Fibroblast of lung (primary cell): ENCODE results near the gene PTRH2. TPM values are rescaled to one million over a fixed set of nuclear protein-coding genes. Genes with fewer than 3 reads are reported as not detected.

Experiments used
- DNase-seq, 2 donors: peaks; one replicate each; pipeline versions ENCODE4 v3.0.0 to v3.0.0-alpha.2; 2010; ENCODE audit warnings: low read depth in 2 of 2
- H2AFZ ChIP-seq: 2 replicates; pipeline ENCODE4 v1.5.1; 2012; ENCODE audit warnings: low read length, control low read depth, inconsistent platforms
- H3K27ac ChIP-seq: 2 replicates; pipeline ENCODE4 v1.5.1; 2011; ENCODE audit warnings: low read length, control low read depth; ENCODE audit not compliant: insufficient read depth
- H3K27me3 ChIP-seq: 2 replicates; pipeline ENCODE4 v1.5.1; 2011; ENCODE audit warnings: mild to moderate bottlenecking, low read length; ENCODE audit not compliant: control insufficient read depth, insufficient read depth
- H3K36me3 ChIP-seq: 2 replicates; pipeline ENCODE4 v1.5.1; 2011; ENCODE audit warnings: low read length; ENCODE audit not compliant: control insufficient read depth, insufficient read depth
- H3K4me1 ChIP-seq: 2 replicates; pipeline ENCODE4 v1.5.1; 2011; ENCODE audit warnings: low read length; ENCODE audit not compliant: control insufficient read depth, insufficient read depth; ENCODE audit errors: extremely low read depth
- H3K4me2 ChIP-seq: 2 replicates; pipeline ENCODE4 v1.5.1; 2011; ENCODE audit warnings: low read length, control low read depth; ENCODE audit not compliant: insufficient read depth; ENCODE audit errors: extremely low read depth
- H3K4me3 ChIP-seq, 4 experiments: fragments of 200-600 bp in 1 of 4; sonication (generic) in 1 of 4; replicated peaks in 1 of 4; 2 replicates each; pipeline ENCODE4 v1.5.1; 2011 to 2016; ENCODE audit warnings: low read length in 4 of 4, low read depth in 3 of 4, mild to moderate bottlenecking in 3 of 4, control low read depth in 2 of 4, inconsistent platforms in 1 of 4, mixed read lengths in 1 of 4; ENCODE audit not compliant: insufficient read depth in 1 of 4; ENCODE audit errors: control extremely low read depth in 1 of 4
- H3K79me2 ChIP-seq: 2 replicates; pipeline ENCODE4 v1.5.1; 2012; ENCODE audit warnings: mild to moderate bottlenecking, low read length, inconsistent platforms; ENCODE audit not compliant: control insufficient read depth, insufficient read depth
- H3K9ac ChIP-seq: 2 replicates; pipeline ENCODE4 v1.5.1; 2011; ENCODE audit warnings: mild to moderate bottlenecking, low read length, control low read depth; ENCODE audit not compliant: insufficient read depth
- H3K9me3 ChIP-seq: 2 replicates; pipeline ENCODE4 v1.5.1; 2012; ENCODE audit warnings: low read depth, low read length; ENCODE audit not compliant: control insufficient read depth, insufficient read depth
- H4K20me1 ChIP-seq: 2 replicates; pipeline ENCODE4 v1.5.1; 2011; ENCODE audit warnings: low read length; ENCODE audit not compliant: control insufficient read depth, insufficient read depth; ENCODE audit errors: extremely low read depth
- CTCF ChIP-seq, 2 donors: IDR thresholded peaks in 1 of 2; conservative IDR thresholded peaks in 1 of 2; 1 replicate in 1 of 2; 2 replicates in 1 of 2; pipeline ENCODE4 v1.5.1; 2011 to 2012; ENCODE audit warnings: low read length in 2 of 2, control low read depth in 1 of 2, inconsistent platforms in 1 of 2, low read depth in 1 of 2, mild to moderate bottlenecking in 1 of 2
- EZH2 ChIP-seq: IDR thresholded peaks from 2 replicates; pipeline ENCODE4 v1.5.1; 2012; ENCODE audit warnings: low read length, control low read depth, mild to moderate bottlenecking; ENCODE audit errors: missing control alignments
- polyA plus RNA-seq, 2 donors: library from polyadenylated mRNA; depleted of rRNA in 1 of 2; stranded (reverse) in 1 of 2; unstranded in 1 of 2; fragments of >200 nt; gene quantifications; 2 replicates each; pipeline ENCODE4 v1.2.1, GENCODE V29; 2011 to 2012; ENCODE audit warnings: missing spikeins in 1 of 2
- total RNA-seq: library from RNA; depleted of rRNA; stranded (reverse); fragments of >200 nt; gene quantifications from 2 replicates; pipeline ENCODE4 v1.2.1, GENCODE V29; 2014

Gene PTRH2
- total and polyA plus RNA-seq, 2 donors (not counting 1 experiment from before 2014, with no cell fraction given), result 26.3 to 60.5 TPM

- H3K4me2 ChIP-seq, result no peak overlapping the region
- H3K79me2 ChIP-seq, result peaks cover 74% of the 10 kb centered on the region
- no peaks in the 10 kb centered on the region for H3K27me3 ChIP-seq
- H3K27ac ChIP-seq, result no peak overlapping the region
- TF ChIP-seq CTCF (conservative IDR thresholded peaks at IDR 0.05 in 1 of 2, IDR thresholded peaks at IDR 0.05 in 1 of 2; ENCODE audit: low read depth in 1 of 2, low read length in 2 of 2) (no peak), EZH2 (no peak)
- no peak overlapping the region for H3K4me3 ChIP-seq
- H2AFZ ChIP-seq, result no peak overlapping the region
- peaks cover 4% of the 10 kb centered on the region for H3K4me1 ChIP-seq
- H3K36me3 ChIP-seq, result peaks cover 1% of the 10 kb centered on the region
- DNase-seq, result no peak
- H4K20me1 ChIP-seq, result no peaks in the 10 kb centered on the region
- H3K9me3 ChIP-seq, result no peaks in the 10 kb centered on the region
- H3K9ac ChIP-seq, result no peak overlapping the region
These were observed 5.6 kb upstream of the PTRH2 start for GRCh38 chr17:59712862-59713261.

DNA sequence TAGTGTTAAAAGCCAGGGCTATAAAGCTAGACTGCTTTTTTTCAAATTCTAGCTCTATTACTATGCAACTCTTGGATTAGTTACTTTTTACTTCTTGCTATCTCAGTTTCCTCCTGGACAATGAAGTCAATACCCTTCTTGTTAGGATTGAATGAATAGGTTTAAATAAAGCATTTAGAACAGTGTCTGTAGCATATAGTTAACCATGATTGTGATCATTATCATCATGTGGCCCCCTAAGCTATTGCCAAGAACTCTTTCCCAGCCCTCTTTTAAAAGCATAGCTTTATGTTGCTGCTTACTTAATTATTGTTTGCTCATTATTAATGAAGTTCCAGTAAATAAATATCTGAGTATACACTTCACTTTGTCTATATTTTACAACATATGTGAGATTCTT, 4.7 kb upstream of the PTRH2 start:
- H3K36me3 ChIP-seq, result peaks cover 1% of the 10 kb centered on the region
- H4K20me1 ChIP-seq, result no peaks in the 10 kb centered on the region
- H3K4me3 ChIP-seq, result no peak overlapping the region
- no peak overlapping the region for H3K9ac ChIP-seq
- peaks cover 4% of the 10 kb centered on the region for H3K4me1 ChIP-seq
- no peak overlapping the region for H3K27ac ChIP-seq
- DNase-seq, result no peak
- H3K4me2 ChIP-seq, result no peak overlapping the region
- H3K79me2 ChIP-seq, result peaks cover 76% of the 10 kb centered on the region
- H3K27me3 ChIP-seq, result no peaks in the 10 kb centered on the region
- H2AFZ ChIP-seq, result no peak overlapping the region
- no peaks in the 10 kb centered on the region for H3K9me3 ChIP-seq
- TF ChIP-seq EZH2 (no peak), CTCF (conservative IDR thresholded peaks at IDR 0.05 in 1 of 2, IDR thresholded peaks at IDR 0.05 in 1 of 2; ENCODE audit: low read depth in 1 of 2, low read length in 2 of 2) (no peak)

DNA sequence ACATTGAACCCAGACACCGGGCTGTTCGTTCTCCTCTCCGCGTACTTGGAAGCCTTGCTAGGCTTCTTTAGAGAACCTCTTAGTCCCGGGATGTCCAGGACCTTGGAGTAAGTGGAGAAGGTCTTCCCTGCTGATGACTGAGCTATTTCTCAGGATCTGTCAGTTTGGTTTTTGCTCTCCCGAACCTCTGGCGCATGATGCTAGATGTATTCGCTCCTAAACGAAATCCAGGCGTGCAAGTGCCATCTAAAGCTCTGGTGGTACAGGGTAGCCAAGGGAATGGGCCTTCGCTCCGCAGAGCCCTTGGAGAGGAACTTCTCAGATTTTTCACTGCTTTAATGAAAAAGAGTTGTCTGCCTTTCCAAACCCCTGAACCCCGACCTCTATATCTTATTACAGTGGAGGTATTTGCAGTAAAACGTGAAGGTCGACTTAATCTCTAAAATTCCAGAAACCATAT, 771 bp upstream of the PTRH2 start:
- TF ChIP-seq EZH2, result no peak
- no peak for TF ChIP-seq CTCF (conservative IDR thresholded peaks at IDR 0.05 in 1 of 2, IDR thresholded peaks at IDR 0.05 in 1 of 2; ENCODE audit: low read depth in 1 of 2, low read length in 2 of 2)
- no peaks in the 10 kb centered on the region for H4K20me1 ChIP-seq

More for the DNA sequence above, 771 bp upstream of the PTRH2 start:
- H3K27ac ChIP-seq, result peak overlapping the region; percentile 97
- H3K4me3 ChIP-seq, result peak overlapping the region; percentile 65 to 92 (median 86)
- H3K4me2 ChIP-seq, result peak overlapping the region; percentile 84
- H3K36me3 ChIP-seq, result peaks cover 1% of the 10 kb centered on the region
- peak overlapping the region; percentile 64 for H2AFZ ChIP-seq
- no peak for DNase-seq
- peaks cover 91% of the 10 kb centered on the region for H3K79me2 ChIP-seq
- H3K4me1 ChIP-seq, result peaks cover 4% of the 10 kb centered on the region
- no peaks in the 10 kb centered on the region for H3K9me3 ChIP-seq
- H3K27me3 ChIP-seq, result no peaks in the 10 kb centered on the region
- peak overlapping the region; percentile 86 for H3K9ac ChIP-seq
